GM12872 (cell line): Measurements from ENCODE around the gene DECR2.

Experiments used
- CTCF ChIP-seq: IDR thresholded peaks from 3 replicates; pipeline ENCODE4 v1.5.1; 2011; ENCODE audit warnings: low read depth, mild to moderate bottlenecking, low read length, moderate library complexity; ENCODE audit not compliant: insufficient read depth

The DECR2 gene

GRCh38 chr16:397736-398332 is 3.9 kb upstream of the DECR2 start:
- TF ChIP-seq CTCF = peak; percentile 41; the same call in 1 of the 3 replicates

DNA sequence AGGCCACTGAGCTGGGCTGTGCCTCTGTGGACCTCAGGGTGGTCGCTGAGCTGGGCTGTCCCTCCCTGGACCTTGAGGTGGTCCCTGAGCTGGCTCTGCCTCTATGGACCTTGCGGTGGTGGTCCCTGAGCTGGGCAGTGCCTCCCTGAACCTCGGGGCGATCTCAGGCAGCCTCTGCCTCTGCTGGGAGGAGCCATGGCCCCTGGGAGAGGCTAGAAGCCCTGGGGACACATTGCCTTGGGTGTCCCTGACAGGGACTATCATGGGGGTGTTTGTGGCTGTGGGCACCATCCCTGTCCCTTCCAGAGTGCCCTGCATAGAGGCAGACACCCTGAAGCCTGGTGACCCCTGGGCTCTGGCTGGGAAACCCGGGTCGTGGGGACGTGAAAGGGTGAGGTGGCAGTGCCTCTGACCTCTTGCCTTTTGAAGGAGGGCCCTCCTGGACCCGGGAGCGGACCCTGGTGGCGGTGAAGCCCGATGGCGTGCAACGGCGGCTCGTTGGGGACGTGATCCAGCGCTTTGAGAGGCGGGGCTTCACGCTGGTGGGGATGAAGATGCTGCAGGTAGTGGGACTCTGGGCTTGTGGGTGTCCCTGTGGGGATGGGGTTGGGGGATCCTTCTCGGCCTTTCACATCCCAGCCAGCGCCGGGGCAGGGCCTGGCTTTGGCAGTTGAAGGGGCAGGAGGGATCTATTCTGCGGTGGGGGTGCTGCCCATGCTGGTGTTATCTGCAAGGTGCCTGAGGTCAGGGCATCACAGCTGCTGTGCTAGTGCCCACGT is 2.9 kb upstream of the DECR2 start:
- no peak for TF ChIP-seq CTCF

DNA sequence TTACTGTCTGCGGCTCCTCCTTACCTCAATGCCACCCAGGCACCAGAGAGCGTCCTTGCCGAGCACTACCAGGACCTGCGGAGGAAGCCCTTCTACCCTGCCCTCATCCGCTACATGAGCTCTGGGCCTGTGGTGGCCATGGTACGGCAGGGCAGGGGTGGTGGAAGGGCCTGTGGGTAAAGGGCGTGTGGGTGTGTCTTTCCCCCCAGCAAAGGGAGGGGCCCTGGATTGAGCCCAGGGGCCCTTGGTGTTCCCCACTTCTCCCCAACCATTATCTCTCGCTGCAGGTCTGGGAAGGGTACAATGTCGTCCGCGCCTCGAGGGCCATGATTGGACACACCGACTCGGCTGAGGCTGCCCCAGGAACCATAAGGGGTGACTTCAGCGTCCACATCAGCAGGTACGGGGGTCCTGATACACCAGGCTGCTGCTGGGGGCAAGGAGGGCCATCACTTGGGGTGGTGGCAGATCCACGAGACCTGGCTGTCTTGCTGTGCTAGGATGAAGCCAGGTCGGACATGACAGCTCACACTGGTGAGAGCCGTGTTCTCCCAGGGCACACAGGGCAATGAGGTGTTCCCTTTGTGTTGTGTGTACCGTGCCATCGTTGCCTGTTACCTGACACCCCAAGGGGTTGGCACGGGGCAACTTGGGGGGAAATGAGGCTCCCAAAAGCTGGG is 2.2 kb upstream of the DECR2 start:
- TF ChIP-seq CTCF = no peak

GRCh38 chr16:400061-400591 is 1.6 kb upstream of the DECR2 start:
- no peak for TF ChIP-seq CTCF

DNA sequence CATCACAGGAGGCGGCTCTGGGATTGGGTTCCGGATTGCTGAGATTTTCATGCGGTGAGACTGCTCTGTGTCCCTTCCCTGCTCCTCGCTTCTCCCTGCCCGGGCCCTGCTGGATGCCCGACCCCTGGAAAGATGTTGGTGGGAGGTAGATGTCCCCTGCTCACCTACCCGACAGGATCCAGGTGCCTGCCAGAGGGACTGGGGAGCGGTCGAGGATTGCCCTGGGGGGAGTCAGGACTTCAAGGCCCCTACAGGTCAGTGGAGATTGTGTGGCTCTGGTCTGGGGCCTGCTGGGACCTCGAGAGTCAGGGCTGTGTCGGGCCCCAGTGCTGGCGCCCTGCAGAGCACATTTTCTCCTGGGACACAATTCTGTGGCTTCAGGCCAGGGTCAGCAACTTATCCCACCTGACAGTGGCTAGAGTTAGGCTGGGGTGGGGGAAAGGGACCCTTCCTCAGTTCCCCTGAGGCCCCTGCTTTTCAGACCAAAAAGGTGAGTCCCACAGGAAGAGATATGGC is 3.3 kb downstream of the DECR2 start:
- TF ChIP-seq CTCF = no peak

GRCh38 chr16:405548-406506 is 4.1 kb downstream of the DECR2 start:
- no peak for TF ChIP-seq CTCF

GRCh38 chr16:407253-407652 is 5.6 kb downstream of the DECR2 start:
- no peak for TF ChIP-seq CTCF
